ENCODE data around the gene CLNK.

The CLNK gene, protein sequence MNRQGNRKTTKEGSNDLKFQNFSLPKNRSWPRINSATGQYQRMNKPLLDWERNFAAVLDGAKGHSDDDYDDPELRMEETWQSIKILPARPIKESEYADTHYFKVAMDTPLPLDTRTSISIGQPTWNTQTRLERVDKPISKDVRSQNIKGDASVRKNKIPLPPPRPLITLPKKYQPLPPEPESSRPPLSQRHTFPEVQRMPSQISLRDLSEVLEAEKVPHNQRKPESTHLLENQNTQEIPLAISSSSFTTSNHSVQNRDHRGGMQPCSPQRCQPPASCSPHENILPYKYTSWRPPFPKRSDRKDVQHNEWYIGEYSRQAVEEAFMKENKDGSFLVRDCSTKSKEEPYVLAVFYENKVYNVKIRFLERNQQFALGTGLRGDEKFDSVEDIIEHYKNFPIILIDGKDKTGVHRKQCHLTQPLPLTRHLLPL

GRCh38 chr4:10684631-10685030 is at the start of gene CLNK:
CLNK (minus strand) TSS chr4:10684768; CDS start chr4:10667869, 16,899 bp downstream.
- no peak for DNase-seq

DNA sequence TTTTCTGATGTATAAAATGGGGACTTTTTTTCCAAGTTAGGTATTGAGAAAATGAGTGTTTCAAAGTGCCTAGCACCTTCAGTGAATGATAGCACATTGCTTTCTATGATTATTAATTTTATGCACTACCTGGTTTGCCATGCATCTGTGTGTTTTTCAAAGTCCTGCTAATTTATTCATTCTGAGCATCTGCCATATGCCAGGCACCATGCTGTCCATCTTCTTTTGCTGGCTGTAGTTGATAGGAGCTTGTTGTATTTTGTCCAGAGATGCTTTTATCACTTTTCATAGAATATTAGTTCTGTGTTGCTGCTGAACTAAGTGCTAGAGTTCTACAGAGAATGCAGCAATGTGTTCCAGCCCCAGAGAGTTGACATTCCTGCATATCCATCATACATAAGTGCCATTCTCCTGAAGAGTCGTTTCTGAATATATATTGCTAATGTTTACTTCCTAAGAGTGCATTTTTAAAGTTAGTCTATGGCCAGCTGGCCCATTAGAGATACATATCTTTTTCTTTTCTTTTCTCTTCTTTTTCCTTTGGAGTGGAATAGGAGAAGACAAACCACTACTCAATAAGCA is 49.0 kb upstream of the CLNK start:
- DNase-seq = no peak

DNA sequence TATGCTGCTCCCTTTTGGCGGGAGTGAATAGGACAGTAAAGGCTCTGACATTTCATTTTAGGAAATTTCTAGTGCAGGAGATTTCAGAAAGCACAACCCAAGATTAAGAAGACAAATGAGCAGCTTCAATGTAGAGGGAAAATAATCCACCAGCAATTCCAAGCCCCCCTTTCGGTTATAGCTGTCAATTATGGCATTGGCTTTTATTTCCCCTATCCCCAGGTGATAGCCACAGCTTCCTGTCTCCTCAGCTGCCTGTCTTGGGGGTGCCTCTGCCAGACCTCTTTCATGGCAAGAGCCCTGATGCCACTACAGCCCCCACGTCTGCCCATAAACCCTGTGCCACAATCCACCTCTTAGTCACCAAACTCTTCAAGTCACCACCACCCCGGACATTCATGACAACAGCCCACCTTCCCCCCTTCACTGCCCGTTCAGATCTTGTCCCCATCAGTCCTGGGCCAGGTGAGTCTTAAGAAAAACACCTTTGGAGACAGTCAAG is 48.4 kb upstream of the CLNK start:
- peak; percentile 36 for DNase-seq

DNA sequence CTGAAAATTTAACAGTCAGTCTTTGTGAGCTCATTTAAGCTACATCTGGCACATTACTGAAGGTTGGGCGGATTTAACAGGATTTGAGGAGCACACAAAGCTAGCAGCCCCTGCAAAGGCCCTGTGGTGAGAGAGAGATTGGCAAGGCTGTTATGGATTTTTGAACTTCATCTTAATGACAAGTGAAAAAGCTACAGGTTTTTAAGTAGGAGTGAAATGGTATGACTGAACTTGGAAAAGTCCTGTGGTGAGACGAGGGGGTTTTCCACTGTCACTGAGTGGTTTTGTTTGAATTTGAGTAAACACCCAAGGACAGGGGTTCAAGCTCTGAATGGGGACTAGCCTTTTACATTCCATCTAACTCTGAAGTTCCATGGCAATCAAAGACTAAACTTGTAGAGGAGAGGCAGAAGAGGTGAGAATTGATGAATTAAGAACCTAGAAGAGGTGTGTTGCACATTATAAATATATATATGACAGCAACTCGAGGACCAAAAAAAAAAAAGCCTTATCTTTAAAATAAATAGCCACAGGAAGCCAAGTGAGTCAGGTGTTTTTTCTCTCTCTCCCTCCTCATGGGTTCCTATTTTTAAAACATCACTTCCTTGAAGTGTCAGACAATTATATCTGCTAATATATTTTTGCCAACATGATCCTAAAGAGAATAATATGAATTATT is 47.8 kb upstream of the CLNK start:
- peak; percentile 78 for DNase-seq

DNA sequence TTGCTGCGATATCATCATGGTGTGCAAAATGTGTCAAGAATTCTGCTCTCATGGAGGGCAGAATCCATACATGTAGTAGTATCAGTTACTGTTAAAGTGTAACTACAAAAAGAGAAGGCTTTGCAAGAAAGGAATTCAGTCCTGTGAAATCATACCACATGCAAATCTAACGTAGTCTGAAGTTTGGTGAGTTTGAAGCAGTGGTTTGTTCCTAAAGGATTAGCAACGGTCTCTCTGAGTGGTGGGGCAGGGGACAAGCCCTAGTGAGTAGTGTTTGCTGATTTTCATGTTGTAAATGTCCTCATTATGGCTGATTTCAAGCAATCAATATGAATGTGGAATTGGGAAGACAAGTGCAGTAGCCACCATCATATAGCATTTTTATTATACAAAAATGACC is 47.1 kb upstream of the CLNK start:
- no peak for DNase-seq

DNA sequence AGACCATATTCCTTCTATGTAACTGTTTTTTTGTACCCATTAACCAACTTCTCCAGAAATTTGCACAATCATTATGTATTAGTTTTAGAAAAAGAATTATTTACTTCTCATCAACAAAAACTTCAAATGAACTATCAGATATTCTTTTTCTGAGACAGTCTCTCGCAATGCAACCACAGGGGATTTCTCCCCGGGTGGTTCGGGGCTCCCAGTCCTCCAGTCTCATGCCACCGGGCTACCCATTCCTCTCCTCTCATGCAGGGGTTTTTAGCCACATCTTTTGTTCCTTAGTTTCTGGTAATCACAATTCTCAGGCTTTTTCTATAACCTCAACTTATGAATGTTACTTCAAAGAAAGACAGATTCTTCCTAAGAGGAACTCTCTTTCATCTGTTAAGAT is 46.6 kb upstream of the CLNK start:
- peak; percentile 18 for DNase-seq

- DNase-seq = peak; percentile 65
These were observed 46.0 kb upstream of the CLNK start for GRCh38 chr4:10730590-10730989.

DNA sequence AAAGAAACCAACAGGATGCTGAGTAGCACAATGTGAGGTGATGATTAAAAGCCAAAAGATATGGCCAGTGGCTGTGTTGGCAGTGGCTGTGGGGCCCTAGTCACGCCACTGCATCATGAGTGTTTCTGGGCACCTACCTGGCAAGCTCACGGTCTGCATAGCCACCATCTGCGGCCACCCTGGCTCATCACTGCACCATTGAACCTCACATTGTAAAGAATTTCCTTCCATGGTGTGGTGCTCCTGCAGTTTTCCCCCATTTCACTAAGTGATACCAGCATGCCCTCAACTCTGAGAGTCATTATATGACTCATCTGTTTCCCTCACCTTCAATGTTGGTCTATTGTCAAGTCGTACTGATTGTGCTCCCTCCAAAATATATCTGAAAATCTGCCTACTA is 45.5 kb upstream of the CLNK start:
- peak; percentile 54 for DNase-seq

DNA sequence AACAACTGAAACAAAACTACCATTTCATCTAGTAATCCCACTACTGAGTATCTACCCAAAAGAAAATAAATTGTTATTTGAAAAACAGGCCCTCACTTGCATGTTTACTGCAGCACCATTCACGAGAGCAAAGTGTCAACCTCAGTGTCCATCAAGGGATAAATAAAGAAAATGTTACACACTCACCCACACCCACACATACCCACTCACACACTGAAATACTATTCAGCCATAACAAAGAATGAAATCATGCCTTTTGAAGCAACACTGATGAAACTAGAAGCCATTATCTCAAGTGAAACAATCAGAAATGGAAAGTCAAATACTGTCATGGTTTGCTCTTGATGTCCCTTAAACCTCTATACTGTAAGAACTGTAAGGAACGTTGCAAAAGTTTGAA is 44.8 kb upstream of the CLNK start:
- DNase-seq = no peak

DNA sequence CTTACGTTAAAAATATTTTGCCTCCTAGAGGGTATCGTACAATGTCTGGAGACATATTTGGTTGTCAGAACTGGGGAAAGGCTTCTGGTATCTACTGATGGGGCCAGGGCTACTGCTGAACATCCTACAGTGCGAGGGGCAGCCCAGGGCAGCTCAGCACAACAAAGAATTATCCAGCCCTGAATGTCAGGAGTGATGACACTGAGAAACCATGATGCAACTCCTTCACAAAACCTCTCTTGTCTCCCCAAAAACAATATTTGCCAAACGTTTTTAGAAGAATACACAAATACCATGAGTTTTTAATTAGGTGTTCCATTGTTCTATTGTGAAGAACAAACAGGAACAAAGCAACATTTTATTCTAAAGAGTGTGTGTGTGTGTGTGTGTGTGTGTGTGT is 43.4 kb upstream of the CLNK start:
- no peak for DNase-seq

GRCh38 chr4:10727140-10727880 is 42.7 kb upstream of the CLNK start:
- no peak for DNase-seq

GRCh38 chr4:10722957-10723356 is 38.4 kb upstream of the CLNK start:
- DNase-seq = peak; percentile 55

DNA sequence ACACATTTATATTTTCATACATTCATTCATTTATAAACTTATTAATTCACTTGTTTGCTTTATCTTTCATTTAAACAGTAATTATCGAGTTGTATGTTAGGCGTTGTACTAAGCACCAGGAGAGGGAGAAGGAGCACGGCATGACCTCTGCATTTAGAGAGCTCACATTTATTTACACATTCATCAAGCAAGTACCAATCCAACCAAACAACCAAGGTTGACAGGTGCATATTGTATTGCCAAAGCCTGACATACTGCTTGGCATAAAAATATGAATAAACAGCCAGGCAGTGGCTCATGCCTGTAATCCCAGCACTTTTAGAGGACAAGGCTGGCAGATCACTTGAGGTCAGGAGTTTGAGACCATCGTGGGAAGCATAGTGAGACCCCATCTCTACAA is 37.0 kb upstream of the CLNK start:
- DNase-seq = no peak

DNA sequence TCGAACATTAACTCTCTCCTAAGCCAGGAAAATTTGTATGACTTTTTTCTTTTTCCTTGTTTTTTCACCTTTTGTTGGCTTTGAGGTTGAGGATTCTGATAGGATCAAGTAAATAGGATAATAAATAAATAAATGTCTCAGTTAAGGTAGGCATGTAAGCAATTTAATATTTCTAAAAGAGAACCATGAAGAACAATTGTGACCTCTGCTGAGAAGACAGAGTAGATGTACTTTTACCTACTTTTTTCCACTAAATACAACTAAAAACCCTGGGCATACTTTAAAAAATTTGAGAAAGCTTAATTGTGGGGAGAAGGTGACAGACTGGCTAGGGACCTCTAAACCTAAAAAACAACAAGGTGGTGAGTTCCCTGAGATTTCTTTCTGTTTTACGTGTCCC is 31.6 kb upstream of the CLNK start:
- DNase-seq = no peak

GRCh38 chr4:10715696-10716095 is 31.1 kb upstream of the CLNK start:
- no peak for DNase-seq

DNA sequence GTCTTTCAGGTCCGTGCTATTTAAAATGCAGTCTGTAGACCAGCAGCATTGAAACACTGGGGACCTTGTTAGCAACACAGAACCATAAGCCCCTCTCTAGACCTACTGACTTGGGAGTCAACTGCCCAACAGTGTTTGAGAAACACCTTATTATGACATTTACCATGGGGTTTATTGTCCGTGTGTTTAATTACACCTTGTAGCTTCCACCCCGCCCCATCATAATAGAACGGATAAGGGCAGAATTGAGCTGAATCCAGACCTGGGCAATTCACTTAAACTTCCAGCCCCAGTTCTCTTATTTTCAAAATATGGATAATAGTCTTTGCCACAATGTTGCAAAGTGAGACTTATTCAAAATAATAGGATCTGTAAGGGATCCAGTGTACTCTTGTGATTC is 30.6 kb upstream of the CLNK start:
- DNase-seq = no peak

DNA sequence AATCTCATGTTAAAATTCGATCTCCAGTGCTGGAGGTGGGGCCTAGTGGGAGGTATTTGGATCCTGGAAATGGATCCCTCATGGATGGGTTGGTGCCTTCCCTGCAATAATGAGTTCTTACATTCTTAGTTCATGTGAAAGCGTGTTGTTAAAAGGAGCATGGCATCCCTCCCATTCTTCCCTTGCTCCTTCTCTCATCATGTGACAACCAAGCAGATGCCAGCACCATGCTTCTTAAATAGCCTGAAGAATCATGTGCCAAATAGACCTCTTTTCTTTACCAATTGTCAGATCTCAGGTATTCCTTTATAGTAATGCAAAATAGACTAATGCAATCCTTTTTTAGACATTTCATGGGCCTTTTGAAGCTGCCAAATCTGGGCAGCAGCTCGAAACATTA is 29.0 kb upstream of the CLNK start:
- DNase-seq = no peak

DNA sequence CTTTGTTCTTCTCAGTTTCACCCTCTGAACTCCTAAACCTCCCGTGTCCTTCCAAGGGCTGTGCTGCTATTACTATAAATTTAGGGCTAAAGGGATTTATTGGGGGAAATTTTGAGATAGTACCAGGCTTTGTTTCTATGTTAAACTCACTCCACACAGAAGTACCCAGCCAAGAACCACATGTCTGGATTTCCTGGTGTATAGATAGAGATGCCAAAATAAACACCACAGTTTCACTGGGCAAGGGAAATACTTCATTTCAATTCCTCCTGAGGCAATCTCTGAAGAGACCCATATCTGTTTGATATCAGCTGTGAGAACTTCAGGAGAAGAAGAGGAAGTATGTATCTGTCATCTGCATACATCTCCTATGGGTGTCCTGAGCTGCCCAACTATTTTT is 21.7 kb upstream of the CLNK start:
- no peak for DNase-seq

- DNase-seq = no peak
These were observed 19.9 kb upstream of the CLNK start for GRCh38 chr4:10704430-10704810.

GRCh38 chr4:10703766-10704429 is 19.3 kb upstream of the CLNK start:
- DNase-seq = no peak

GRCh38 chr4:10703156-10703555 is 18.6 kb upstream of the CLNK start:
- no peak for DNase-seq

DNA sequence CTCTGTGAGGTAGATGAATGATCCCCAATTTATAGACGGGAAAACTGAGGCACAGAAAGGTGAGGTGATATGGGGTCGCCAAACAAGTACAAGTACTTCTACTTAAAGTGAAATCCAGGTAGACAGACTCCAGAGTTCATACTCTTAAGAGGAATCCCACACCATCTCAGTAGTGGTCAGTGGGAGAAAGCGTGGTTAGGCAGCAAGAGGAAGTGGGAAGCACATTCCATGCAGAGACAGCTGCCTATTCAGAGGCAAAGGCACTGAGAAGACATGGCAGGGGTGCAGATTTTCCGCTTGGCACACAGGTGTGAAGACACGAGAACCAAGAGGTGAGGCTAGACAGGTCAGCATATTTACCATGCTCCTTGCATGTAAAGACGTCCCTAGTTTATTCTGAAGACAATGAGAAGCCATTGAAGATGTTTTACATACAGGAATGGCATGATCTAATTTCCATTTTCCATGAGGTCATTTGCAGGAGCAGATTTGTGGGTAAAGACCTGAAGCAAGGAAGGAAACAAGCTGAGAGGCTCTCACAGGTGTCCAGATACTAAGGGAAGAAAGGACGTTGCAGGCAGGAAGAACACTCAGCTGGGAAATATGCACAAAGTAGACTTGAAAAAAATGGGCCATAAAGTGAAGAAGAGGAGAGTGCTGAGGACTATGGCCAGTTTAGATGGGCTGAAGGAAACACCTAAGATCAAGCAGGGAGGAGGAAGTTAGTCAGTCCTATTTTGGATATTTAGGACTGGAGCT is 17.3 kb upstream of the CLNK start:
- DNase-seq = no peak
